GM20000 (cell line): ENCODE measurements around the gene ZNF274.
A peak's percentile ranks its signal among the peaks of the same experiment; 100 is the strongest.

Experiments
- DNase-seq: peaks from one replicate; pipeline ENCODE4 v3.0.0; 2012; ENCODE audit warnings: low spot score
- TF ChIP-seq, protein P1 (sequence below): IDR thresholded peaks from 2 replicates; pipeline ENCODE4 v1.5.1; 2012; ENCODE audit warnings: mild to moderate bottlenecking, control low read depth; ENCODE audit errors: extremely low read depth, missing control alignments

Gene ZNF274

DNA sequence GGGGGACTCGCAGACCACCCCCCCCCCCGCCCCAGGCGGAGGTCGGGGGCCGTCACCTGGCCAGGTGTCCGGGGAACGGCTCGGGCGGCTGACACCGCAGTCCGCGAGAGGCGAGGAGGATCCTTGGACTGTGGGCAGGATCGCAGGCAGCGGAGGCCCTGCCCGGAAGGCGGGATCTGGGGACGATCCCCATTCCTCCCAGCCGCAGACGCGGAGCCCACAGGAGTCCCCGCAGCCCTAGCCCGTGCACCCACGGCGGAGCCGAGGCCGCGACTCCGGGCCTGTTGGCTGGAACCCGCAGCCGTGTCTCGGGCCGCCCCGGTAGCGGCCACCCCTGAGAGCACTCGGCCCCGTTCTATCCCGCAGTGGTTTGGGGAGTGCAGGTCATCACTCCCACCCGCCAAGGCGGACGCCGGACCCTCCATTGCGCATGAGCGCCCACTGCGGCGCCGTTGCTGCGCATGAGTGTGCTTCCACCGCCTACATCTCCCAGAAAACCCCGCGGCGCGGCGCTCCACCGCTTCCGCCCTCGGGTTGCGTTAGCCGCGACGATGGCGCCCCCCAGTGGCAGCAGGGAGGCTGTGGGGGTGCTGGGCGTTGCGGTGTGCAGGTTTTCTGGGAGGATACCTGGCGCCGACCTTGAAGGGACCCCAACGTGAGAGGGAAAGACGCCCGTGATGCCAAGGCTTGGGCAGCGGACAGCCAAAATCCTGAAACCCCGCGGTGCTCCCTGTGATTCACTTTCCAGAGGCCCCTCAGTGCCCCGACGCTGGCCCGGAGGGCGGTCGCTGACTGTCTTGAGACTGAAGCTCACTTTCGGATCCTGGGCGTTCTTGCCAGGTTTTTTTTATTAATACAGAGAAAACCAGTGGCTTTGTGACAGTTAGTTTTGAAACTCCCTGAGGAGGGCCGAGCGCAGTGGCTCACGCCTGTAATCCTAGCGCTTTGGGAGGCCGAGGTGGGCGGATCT is 27.9 kb upstream of the ZNF274 start:
- TF ChIP-seq, protein P1, sequence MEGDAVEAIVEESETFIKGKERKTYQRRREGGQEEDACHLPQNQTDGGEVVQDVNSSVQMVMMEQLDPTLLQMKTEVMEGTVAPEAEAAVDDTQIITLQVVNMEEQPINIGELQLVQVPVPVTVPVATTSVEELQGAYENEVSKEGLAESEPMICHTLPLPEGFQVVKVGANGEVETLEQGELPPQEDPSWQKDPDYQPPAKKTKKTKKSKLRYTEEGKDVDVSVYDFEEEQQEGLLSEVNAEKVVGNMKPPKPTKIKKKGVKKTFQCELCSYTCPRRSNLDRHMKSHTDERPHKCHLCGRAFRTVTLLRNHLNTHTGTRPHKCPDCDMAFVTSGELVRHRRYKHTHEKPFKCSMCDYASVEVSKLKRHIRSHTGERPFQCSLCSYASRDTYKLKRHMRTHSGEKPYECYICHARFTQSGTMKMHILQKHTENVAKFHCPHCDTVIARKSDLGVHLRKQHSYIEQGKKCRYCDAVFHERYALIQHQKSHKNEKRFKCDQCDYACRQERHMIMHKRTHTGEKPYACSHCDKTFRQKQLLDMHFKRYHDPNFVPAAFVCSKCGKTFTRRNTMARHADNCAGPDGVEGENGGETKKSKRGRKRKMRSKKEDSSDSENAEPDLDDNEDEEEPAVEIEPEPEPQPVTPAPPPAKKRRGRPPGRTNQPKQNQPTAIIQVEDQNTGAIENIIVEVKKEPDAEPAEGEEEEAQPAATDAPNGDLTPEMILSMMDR, result peak; percentile 97
- DNase-seq, result peak; percentile 96

DNA sequence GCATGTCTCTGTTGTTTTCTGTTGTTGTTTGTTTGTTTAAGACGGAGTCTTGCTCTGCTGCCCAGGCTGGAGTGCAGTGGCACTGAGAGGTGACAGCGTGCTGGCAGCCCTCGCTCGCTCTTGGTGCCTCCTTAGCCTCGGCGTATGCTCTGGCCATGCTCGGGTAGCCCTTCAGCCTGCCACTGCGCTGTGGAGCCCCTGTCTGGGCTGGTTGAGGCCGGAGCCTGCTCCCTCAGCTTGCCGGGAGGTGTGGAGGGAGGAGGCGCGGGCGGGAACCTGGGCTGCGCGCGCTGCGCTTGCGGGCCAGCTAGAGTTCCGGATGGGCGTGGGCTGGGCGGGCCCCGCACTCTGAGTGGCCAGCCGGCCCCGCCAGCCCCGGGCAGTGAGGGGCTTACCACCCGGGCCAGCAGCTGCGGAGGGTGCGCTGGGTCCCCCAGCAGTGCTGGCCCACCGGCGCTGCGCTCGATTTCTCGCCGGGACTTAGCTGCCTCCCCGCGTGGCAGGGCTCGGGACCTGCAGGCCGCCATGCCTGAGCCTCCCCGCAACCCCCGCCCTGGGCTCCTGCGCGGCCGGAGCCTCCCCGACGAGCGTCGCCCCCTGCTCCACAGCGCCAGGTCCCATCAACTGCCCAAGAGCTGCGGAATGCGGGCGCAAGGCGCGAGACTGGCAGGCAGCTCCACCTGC is 25.7 kb upstream of the ZNF274 start:
- DNase-seq, result no peak
- TF ChIP-seq, protein P1, result no peak

GRCh38 chr19:58166268-58166667 is 16.6 kb upstream of the ZNF274 start:
- no peak for DNase-seq
- TF ChIP-seq, protein P1, result no peak

DNA sequence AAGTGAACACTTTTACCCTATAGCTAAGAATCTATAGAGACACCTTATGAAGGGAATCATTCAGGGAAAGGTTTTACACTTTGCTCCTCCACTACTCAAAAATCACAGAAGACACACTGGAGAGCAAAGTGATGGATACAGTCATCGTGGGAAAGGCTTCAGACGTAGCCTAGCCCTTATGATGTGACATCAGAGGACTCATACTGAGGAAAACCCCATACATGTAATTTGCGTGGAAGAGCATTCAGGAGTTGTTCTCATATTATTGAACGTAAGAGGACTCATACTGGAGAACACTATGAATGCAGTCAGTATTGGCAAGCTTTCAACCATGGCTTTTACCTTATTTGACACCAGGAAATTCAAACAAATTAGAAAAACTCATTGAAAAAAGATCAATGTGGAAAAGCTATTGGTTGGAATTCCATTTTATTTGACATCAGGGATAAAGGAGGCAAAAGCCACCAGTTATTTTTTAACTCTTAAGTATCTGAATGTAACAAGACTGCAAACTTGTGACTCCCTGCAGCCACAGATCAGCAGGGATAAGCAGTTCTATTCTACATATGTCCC is 16.1 kb upstream of the ZNF274 start:
- DNase-seq, result no peak
- TF ChIP-seq, protein P1, result no peak

DNA sequence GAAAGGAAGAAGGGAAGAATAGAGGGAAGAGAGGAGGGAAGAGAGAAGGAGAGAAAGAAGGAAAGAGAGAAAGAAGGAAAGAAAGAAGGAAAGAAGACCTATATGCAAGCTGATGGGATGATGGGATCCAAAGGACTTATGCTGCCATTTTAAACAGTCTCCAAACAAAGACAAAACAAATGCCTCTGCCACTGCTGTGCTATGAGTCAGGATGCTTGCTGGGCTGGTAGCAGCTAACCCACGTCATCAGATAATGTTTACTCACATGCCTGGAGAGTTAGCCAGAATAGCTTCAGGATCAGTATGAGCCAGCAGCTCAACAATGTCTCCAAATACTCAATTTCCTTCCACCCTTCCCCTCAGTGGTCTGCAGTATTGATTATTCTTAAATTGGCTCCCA is 12.0 kb upstream of the ZNF274 start:
- no peak for DNase-seq
- TF ChIP-seq, protein P1, result no peak

- DNase-seq, result peak; percentile 49
- TF ChIP-seq, protein P1, result peak; percentile 20
These were observed 822 bp upstream of the ZNF274 start for GRCh38 chr19:58181902-58182576.
